Mesenchymal stem cell (in vitro differentiated cells and primary cell): Measurements from ENCODE around the gene KDM4C.

Experiments used
- DNase-seq: peaks from one replicate; pipeline ENCODE4 v3.0.0-alpha.2; 2013
- H2AFZ ChIP-seq: one replicate; pipeline ENCODE4 v1.6.1; 2013; ENCODE audit warnings: low read depth, mild to moderate bottlenecking, control low read depth, inconsistent platforms, low read length, moderate library complexity
- H2AK5ac ChIP-seq: 2 replicates; pipeline ENCODE4 v1.6.1; 2013; ENCODE audit warnings: low read length, moderate library complexity, mild to moderate bottlenecking, inconsistent platforms; ENCODE audit not compliant: severe bottlenecking
- H2BK120ac ChIP-seq: one replicate; pipeline ENCODE4 v1.6.1; 2013; ENCODE audit warnings: low read depth, mild to moderate bottlenecking, inconsistent platforms, low read length, moderate library complexity
- H2BK12ac ChIP-seq, 2 experiments: one replicate each; pipeline ENCODE4 v1.6.1; 2013; ENCODE audit warnings: inconsistent platforms in 2 of 2, low read length in 2 of 2, mild to moderate bottlenecking in 2 of 2, moderate library complexity in 2 of 2, control low read depth in 1 of 2
- H2BK15ac ChIP-seq: one replicate; pipeline ENCODE4 v1.6.1; 2013; ENCODE audit warnings: mild to moderate bottlenecking, low read depth, inconsistent platforms; ENCODE audit not compliant: poor library complexity, severe bottlenecking
- H2BK5ac ChIP-seq: 2 replicates; pipeline ENCODE4 v1.6.1; 2013; ENCODE audit warnings: low read depth, mild to moderate bottlenecking, low read length, control low read depth, inconsistent platforms; ENCODE audit not compliant: poor library complexity, severe bottlenecking
- H3K14ac ChIP-seq, 2 experiments: one replicate each; pipeline ENCODE4 v1.6.1; 2013; ENCODE audit warnings: inconsistent platforms in 2 of 2, low read length in 2 of 2, control low read depth in 1 of 2, mild to moderate bottlenecking in 1 of 2, moderate library complexity in 1 of 2
- H3K18ac ChIP-seq, 2 experiments: one replicate each; pipeline ENCODE4 v1.6.1; 2013; ENCODE audit warnings: inconsistent platforms in 2 of 2, low read length in 2 of 2, control low read depth in 1 of 2, low read depth in 1 of 2, mild to moderate bottlenecking in 1 of 2
- H3K23ac ChIP-seq, 2 experiments: one replicate each; pipeline ENCODE4 v1.6.1; 2013; ENCODE audit warnings: inconsistent platforms in 2 of 2, low read length in 2 of 2, mild to moderate bottlenecking in 2 of 2, moderate library complexity in 2 of 2, control low read depth in 1 of 2
- H3K27ac ChIP-seq: 2 replicates; pipeline ENCODE4 v1.5.1; 2013; ENCODE audit warnings: mild to moderate bottlenecking, moderate library complexity, low read length, control low read depth, inconsistent platforms; ENCODE audit not compliant: poor library complexity, severe bottlenecking
- H3K27me3 ChIP-seq, 2 experiments: 2 replicates each; pipeline versions ENCODE4 v1.6.1 to v1.7.0; 2013; ENCODE audit warnings: low read length in 2 of 2, mild to moderate bottlenecking in 2 of 2, moderate library complexity in 2 of 2, control low read depth in 1 of 2, inconsistent platforms in 1 of 2; ENCODE audit not compliant: control insufficient read depth in 1 of 2, insufficient read depth in 1 of 2
- H3K36me3 ChIP-seq, 2 experiments: 2 replicates each; pipeline versions ENCODE4 v1.6.1 to v1.7.0; 2013; ENCODE audit warnings: low read length in 2 of 2, control low read depth in 1 of 2, inconsistent platforms in 1 of 2, low read depth in 1 of 2, mild to moderate bottlenecking in 1 of 2; ENCODE audit not compliant: insufficient read depth in 2 of 2, control insufficient read depth in 1 of 2
- H3K4ac ChIP-seq, 2 experiments: one replicate each; pipeline ENCODE4 v1.6.1; 2013; ENCODE audit warnings: inconsistent platforms in 2 of 2, low read length in 2 of 2, mild to moderate bottlenecking in 2 of 2, moderate library complexity in 2 of 2, control low read depth in 1 of 2, low read depth in 1 of 2
- H3K4me1 ChIP-seq: 2 replicates; pipeline ENCODE4 v1.6.1; 2013; ENCODE audit warnings: low read depth, low read length, control low read depth; ENCODE audit not compliant: control insufficient read depth, insufficient read depth
- H3K4me2 ChIP-seq: 2 replicates; pipeline ENCODE4 v1.6.1; 2013; ENCODE audit warnings: low read length, mild to moderate bottlenecking, inconsistent platforms; ENCODE audit not compliant: poor library complexity, severe bottlenecking
- H3K4me3 ChIP-seq, 2 experiments: 2 replicates each; pipeline versions ENCODE4 v1.5.1 to v1.7.0; 2013; ENCODE audit warnings: low read length in 2 of 2, mild to moderate bottlenecking in 2 of 2, control low read depth in 1 of 2, low read depth in 1 of 2; ENCODE audit not compliant: insufficient read depth in 1 of 2
- H3K79me1 ChIP-seq: replicated peaks from 2 replicates; pipeline ENCODE4 v1.6.1; 2013; ENCODE audit warnings: mild to moderate bottlenecking, control low read depth, low read length, inconsistent platforms; ENCODE audit not compliant: poor library complexity, severe bottlenecking
- H3K9ac ChIP-seq: 2 replicates; pipeline ENCODE4 v1.7.0; 2013; ENCODE audit warnings: mild to moderate bottlenecking, low read length, moderate library complexity
- H3K9me3 ChIP-seq: 2 replicates; pipeline ENCODE4 v1.7.0; 2013; ENCODE audit warnings: mild to moderate bottlenecking, low read length; ENCODE audit not compliant: control insufficient read depth
- H4K8ac ChIP-seq: one replicate; pipeline ENCODE4 v1.6.1; 2013; ENCODE audit warnings: inconsistent platforms, mild to moderate bottlenecking, low read length, moderate library complexity
- H4K91ac ChIP-seq: one replicate; pipeline ENCODE4 v1.6.1; 2013; ENCODE audit warnings: mild to moderate bottlenecking, low read length, inconsistent platforms
- WGBS: methylation state at CpG from one replicate; pipeline ENCODE4 v1.1.7; 2013; ENCODE audit warnings: mixed read lengths; 5-methylcytosine and 5-hydroxymethylcytosine counted together

The KDM4C gene

DNA sequence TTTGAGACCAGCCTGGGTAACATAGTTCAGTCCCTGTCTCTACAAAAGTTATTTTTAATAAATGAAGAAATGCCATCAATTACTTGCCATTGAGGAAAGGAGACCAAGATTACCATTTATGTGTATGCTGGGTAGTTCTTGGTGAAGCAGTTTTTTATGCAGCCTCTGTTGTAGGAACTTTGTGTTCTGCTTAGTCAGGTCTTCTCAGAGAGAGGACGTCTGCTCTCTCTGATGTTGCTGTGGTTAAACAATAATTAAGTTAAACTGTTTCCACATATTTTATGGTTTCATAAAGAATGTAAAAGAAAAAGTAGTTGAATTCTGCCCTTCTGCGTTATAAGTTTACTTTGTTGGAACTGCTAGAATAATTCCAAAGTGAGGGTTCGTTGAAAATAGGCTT is 210.5 kb downstream of the KDM4C start:
- Histone ChIP-seq H3K36me3 (no peaks in the 10 kb centered on the region), H3K4me2 (no peak overlapping the region), H3K79me1 (peaks cover 2% of the 10 kb centered on the region), H2BK15ac (no peak overlapping the region), H3K4ac (no peak overlapping the region), H2BK5ac (no peak overlapping the region), H3K18ac (no peak overlapping the region), H3K4me3 (no peak overlapping the region), H3K27me3 (no peaks in the 10 kb centered on the region), H3K27ac (peak overlapping the region; percentile 77), H2BK120ac (no peak overlapping the region), H2BK12ac (no peak overlapping the region), H3K9me3 (no peaks in the 10 kb centered on the region), H3K4me1 (peaks cover 4% of the 10 kb centered on the region), H2AK5ac (no peak overlapping the region), H4K8ac (no peak overlapping the region), H2AFZ (no peak overlapping the region), H4K91ac (no peak overlapping the region), H3K9ac (no peak overlapping the region), H3K23ac (no peak overlapping the region), H3K14ac (no peak overlapping the region)
- WGBS = no CpG with 5 or more reads among the region's 3 CpGs
- no peak for DNase-seq

- H3K27me3 ChIP-seq = no peaks in the 10 kb centered on the region
- H3K18ac ChIP-seq = no peak overlapping the region
- H3K36me3 ChIP-seq = no peaks in the 10 kb centered on the region
- H2BK120ac ChIP-seq = no peak overlapping the region
- no peak overlapping the region for H3K4ac ChIP-seq
- no peak overlapping the region for H3K27ac ChIP-seq
- H2BK12ac ChIP-seq = no peak overlapping the region
- H3K14ac ChIP-seq = no peak overlapping the region
- H4K8ac ChIP-seq = no peak overlapping the region
- H3K4me1 ChIP-seq = peaks cover 4% of the 10 kb centered on the region
- WGBS = 100% methylated on average over 2 of the region's 3 CpGs
- DNase-seq = no peak
- H3K9me3 ChIP-seq = no peaks in the 10 kb centered on the region
- peaks cover 4% of the 10 kb centered on the region for H3K79me1 ChIP-seq
- no peak overlapping the region for H3K9ac ChIP-seq
- H2BK15ac ChIP-seq = no peak overlapping the region
- H3K23ac ChIP-seq = no peak overlapping the region
- no peak overlapping the region for H3K4me3 ChIP-seq
- no peak overlapping the region for H2AK5ac ChIP-seq
- H4K91ac ChIP-seq = no peak overlapping the region
- H2AFZ ChIP-seq = no peak overlapping the region
- H3K4me2 ChIP-seq = no peak overlapping the region
- H2BK5ac ChIP-seq = no peak overlapping the region
Observed at GRCh38 chr9:6969805-6970204, 212.0 kb downstream of the KDM4C start.

DNA sequence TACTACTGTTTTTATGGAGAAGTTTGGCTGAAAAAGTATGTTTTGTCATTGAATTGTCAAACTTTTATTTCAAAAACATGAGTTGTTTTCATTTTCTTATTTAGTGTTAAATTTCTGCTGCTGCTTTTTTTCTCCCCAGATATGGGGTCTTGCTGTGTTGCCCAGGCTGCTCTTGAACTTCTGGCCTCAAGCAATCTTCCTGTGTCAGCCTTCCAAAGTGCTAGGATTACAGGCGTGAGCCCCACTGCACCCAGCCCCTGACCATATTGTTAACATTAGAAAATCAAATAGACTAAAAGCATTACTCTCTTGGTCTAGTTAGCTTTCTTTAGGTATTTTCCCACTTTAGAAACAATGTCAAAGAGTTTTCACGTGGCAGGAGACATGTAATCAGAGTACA is 215.3 kb downstream of the KDM4C start:
- Histone ChIP-seq H3K4me3 (no peak overlapping the region), H3K36me3 (no peaks in the 10 kb centered on the region), H4K91ac (no peak overlapping the region), H3K4me2 (no peak overlapping the region), H3K79me1 (peaks cover 4% of the 10 kb centered on the region), H3K27me3 (no peaks in the 10 kb centered on the region), H2AK5ac (no peak overlapping the region), H3K4me1 (peaks cover 4% of the 10 kb centered on the region), H2AFZ (no peak overlapping the region), H2BK15ac (no peak overlapping the region), H3K9ac (no peak overlapping the region), H3K9me3 (no peaks in the 10 kb centered on the region), H2BK5ac (no peak overlapping the region), H3K27ac (no peak overlapping the region), H2BK120ac (no peak overlapping the region), H3K18ac (no peak overlapping the region), H3K14ac (no peak overlapping the region), H3K23ac (no peak overlapping the region), H4K8ac (no peak overlapping the region), H2BK12ac (no peak overlapping the region), H3K4ac (no peak overlapping the region)
- WGBS = no CpG with 5 or more reads among the region's 2 CpGs
- DNase-seq = no peak

- DNase-seq = peak; percentile 29
- H3K4ac ChIP-seq = no peak overlapping the region
- H2BK15ac ChIP-seq = no peak overlapping the region
- peaks cover 4% of the 10 kb centered on the region for H3K79me1 ChIP-seq
- no peaks in the 10 kb centered on the region for H3K36me3 ChIP-seq
- no peak overlapping the region for H2BK5ac ChIP-seq
- no peak overlapping the region for H3K9ac ChIP-seq
- no peak overlapping the region for H3K27ac ChIP-seq
- H4K8ac ChIP-seq = no peak overlapping the region
- H4K91ac ChIP-seq = no peak overlapping the region
- no peak overlapping the region for H2BK12ac ChIP-seq
- WGBS = 100% methylated on average over 1 of the region's 2 CpGs
- no peaks in the 10 kb centered on the region for H3K9me3 ChIP-seq
- no peak overlapping the region for H3K14ac ChIP-seq
- no peak overlapping the region for H2BK120ac ChIP-seq
- no peaks in the 10 kb centered on the region for H3K27me3 ChIP-seq
- H3K4me3 ChIP-seq = no peak overlapping the region
- H3K4me1 ChIP-seq = peaks cover 3% of the 10 kb centered on the region
- H2AK5ac ChIP-seq = no peak overlapping the region
- H3K23ac ChIP-seq = no peak overlapping the region
- no peak overlapping the region for H3K4me2 ChIP-seq
- H3K18ac ChIP-seq = no peak overlapping the region
- H2AFZ ChIP-seq = no peak overlapping the region
Observed at GRCh38 chr9:6973762-6974161, 216.0 kb downstream of the KDM4C start.
